HEK293T (cell line): Measurements from ENCODE around the gene THAP3.

Experiments
- ELF4 ChIP-seq: fragments of 450-650 bp; IDR thresholded peaks from 2 replicates; pipeline ENCODE4 v1.6.1; 2017; ENCODE audit warnings: antibody characterized with exemption
- FOXA1 ChIP-seq: fragments of 450-650 bp; IDR thresholded peaks from 2 replicates; pipeline ENCODE4 v1.6.1; 2016; ENCODE audit warnings: mild to moderate bottlenecking
- HDGF ChIP-seq: fragments of 450-650 bp; IDR thresholded peaks from 2 replicates; pipeline ENCODE4 v1.6.1; 2017; ENCODE audit warnings: antibody characterized with exemption, borderline replicate concordance
- PKNOX1 ChIP-seq: fragments of 450-650 bp; IDR thresholded peaks from 2 replicates; pipeline ENCODE4 v1.6.1; 2016
- SP1 ChIP-seq: fragments of 450-650 bp; IDR thresholded peaks from 2 replicates; pipeline ENCODE4 v1.6.1; 2017
- SUZ12 ChIP-seq: fragments of 450-650 bp; IDR thresholded peaks from 2 replicates; pipeline ENCODE4 v1.6.1; 2016; ENCODE audit warnings: mild to moderate bottlenecking
- TARDBP ChIP-seq: fragments of 450-650 bp; IDR thresholded peaks from 2 replicates; pipeline ENCODE4 v1.6.1; 2016

- TF ChIP-seq ELF4 (no peak), TARDBP (no peak), FOXA1 (no peak), HDGF (no peak), SUZ12 (no peak), SP1 (no peak), PKNOX1 (no peak)
Measured at GRCh38 chr1:6638226-6638625, 13.6 kb downstream of the THAP3 start.
